Ishikawa (cell line): ENCODE data around the gene PPP4R4.

Source experiments
- CEBPB ChIP-seq: IDR thresholded peaks from 2 replicates; pipeline ENCODE4 v1.6.1; 2012
- EP300 ChIP-seq: IDR thresholded peaks from 2 replicates; pipeline ENCODE4 v1.6.1; 2012; ENCODE audit warnings: borderline replicate concordance
- FOXM1 ChIP-seq: IDR thresholded peaks from 2 replicates; pipeline ENCODE4 v1.6.1; 2012; ENCODE audit warnings: low read depth, borderline replicate concordance
- TAF1 ChIP-seq: IDR thresholded peaks from 2 replicates; pipeline ENCODE4 v1.6.1; 2012; ENCODE audit warnings: low read depth, mild to moderate bottlenecking

- no peak for TF ChIP-seq TAF1
- TF ChIP-seq EP300, result no peak
- no peak for TF ChIP-seq CEBPB
- TF ChIP-seq FOXM1, result no peak
Observed at GRCh38 chr14:94213021-94213420, 38.9 kb downstream of the PPP4R4 start.
